K562 (cell line): ENCODE results near the gene CYB5RL. TPM values are rescaled to one million over a fixed set of nuclear protein-coding genes. Genes with fewer than 3 reads are reported as not detected.

Experiments
- ATF7 ChIP-seq: fragments of 450-650 bp; IDR thresholded peaks from 2 replicates; pipeline ENCODE4 v1.7.1; 2014; ENCODE audit warnings: mild to moderate bottlenecking, moderate library complexity
- BCOR ChIP-seq: fragments of 450-650 bp; IDR thresholded peaks from 2 replicates; pipeline ENCODE4 v1.6.1; 2016
- BHLHE40 ChIP-seq: IDR thresholded peaks from 2 replicates; pipeline ENCODE4 v1.6.1; 2011; ENCODE audit warnings: low read length, improper control_type of control experiment
- CBFA2T2 ChIP-seq: fragments of 450-650 bp; conservative IDR thresholded peaks from 2 replicates; pipeline ENCODE4 v1.6.1; 2017; ENCODE audit warnings: mild to moderate bottlenecking
- CBFA2T3 ChIP-seq: fragments of 450-650 bp; IDR thresholded peaks from 2 replicates; pipeline ENCODE4 v1.6.1; 2017
- CEBPB ChIP-seq: fragments of 450-650 bp; IDR thresholded peaks from 2 replicates; pipeline ENCODE4 v1.6.1; 2016; ENCODE audit warnings: missing genetic modification characterization, missing compliant biosample characterization
- CREM ChIP-seq: IDR thresholded peaks from 2 replicates; pipeline ENCODE4 v1.6.1; 2014; ENCODE audit warnings: antibody characterized with exemption, low read depth
- FOSL1 ChIP-seq: fragments of 200-800 bp; sonication (Bioruptor generic); conservative IDR thresholded peaks from 2 replicates; pipeline ENCODE4 v1.6.1; 2016; ENCODE audit warnings: missing genetic modification characterization, missing compliant biosample characterization
- FOXK2 ChIP-seq, 2 experiments: fragments of 450-650 bp; IDR thresholded peaks in 1 of 2; conservative IDR thresholded peaks in 1 of 2; 2 replicates each; pipeline ENCODE4 v1.6.1; 2016; ENCODE audit warnings: low read depth in 2 of 2, mild to moderate bottlenecking in 1 of 2
- HCFC1 ChIP-seq: IDR thresholded peaks from 2 replicates; pipeline ENCODE4 v1.6.1; 2012; ENCODE audit warnings: low read depth, low read length, improper control_type of control experiment
- ILK ChIP-seq: fragments of 450-650 bp; IDR thresholded peaks from 2 replicates; pipeline ENCODE4 v1.6.1; 2016; ENCODE audit warnings: missing genetic modification characterization, low read depth, mild to moderate bottlenecking, missing compliant biosample characterization, moderate library complexity, borderline replicate concordance
- RBM14 ChIP-seq: fragments of 200-400 bp; formaldehyde crosslinking; IDR thresholded peaks from 2 replicates; pipeline ENCODE4 v1.6.1; 2018; ENCODE audit warnings: low read depth, mild to moderate bottlenecking, low read length, moderate library complexity, borderline replicate concordance; ENCODE audit not compliant: insufficient read depth
- RBM25 ChIP-seq: fragments of 200-400 bp; formaldehyde crosslinking; IDR thresholded peaks from 2 replicates; pipeline ENCODE4 v1.6.1; 2018; ENCODE audit warnings: low read length, low read depth, moderate library complexity; ENCODE audit not compliant: severe bottlenecking
- RCOR1 ChIP-seq, 2 experiments: IDR thresholded peaks; 2 replicates each; pipeline ENCODE4 v1.6.1; 2012; ENCODE audit warnings: low read depth in 2 of 2, low read length in 2 of 2, borderline replicate concordance in 1 of 2, improper control_type of control experiment in 1 of 2
- TARDBP ChIP-seq: fragments of 450-650 bp; IDR thresholded peaks from 2 replicates; pipeline ENCODE4 v1.6.1; 2016
- TCF3 ChIP-seq: sonication (generic); formaldehyde crosslinking; IDR thresholded peaks from 2 replicates; pipeline ENCODE4 v1.4.0; 2020; ENCODE audit warnings: mild to moderate bottlenecking, missing genetic modification reagents
- TGIF2 ChIP-seq: sonication (generic); formaldehyde crosslinking; IDR thresholded peaks from 2 replicates; pipeline ENCODE4 v1.8.1; 2022; ENCODE audit warnings: mild to moderate bottlenecking, missing genetic modification reagents, moderate library complexity
- ZFP36 ChIP-seq: fragments of 150-350 bp; IDR thresholded peaks from 2 replicates; pipeline ENCODE4 v1.6.1; 2018; ENCODE audit warnings: low read length, low read depth; ENCODE audit not compliant: partially characterized antibody
- ZNF668 ChIP-seq: fragments of 250-450 bp; sonication (Bioruptor Pico); IDR thresholded peaks from 2 replicates; pipeline ENCODE4 v1.8.0; 2022; ENCODE audit warnings: mild to moderate bottlenecking, inconsistent platforms
- polyA plus RNA-seq, 8 experiments: library from polyadenylated mRNA; depleted of rRNA in 4 of 8; stranded (reverse) in 5 of 8; unstranded in 3 of 8; fragments of >200 nt; fragmentation: Nextera tagmentation in 2 of 8; fragmentation: Illumina TruSeq in 1 of 8; extraction: Ambion mirVana in 2 of 8; extraction: Trizol in 1 of 8; gene quantifications; 2 replicates each; pipeline versions ENCODE4 v1.2.1 to v1.2.3, GENCODE V29; 2011 to 2014; ENCODE audit warnings: inconsistent platforms in 1 of 8, missing spikeins in 1 of 8
- total RNA-seq, 7 experiments: library from RNA; depleted of rRNA in 6 of 7; stranded (reverse); fragments of >200 nt in 6 of 7; fragmentation: Illumina TruSeq in 2 of 7; extraction: Trizol in 2 of 7; gene quantifications; 2 replicates each; pipeline versions ENCODE4 v1.2.1 to v1.2.3, GENCODE V29; 2011 to 2021; ENCODE audit warnings: low replicate concordance in 1 of 7
- TF ChIP-seq, protein P1 (sequence below): sonication (generic); formaldehyde crosslinking; IDR thresholded peaks from 2 replicates; pipeline ENCODE4 v1.8.1; 2022; ENCODE audit warnings: missing genetic modification reagents
- TF ChIP-seq, protein P2 (sequence below): fragments of 450-650 bp; IDR thresholded peaks from 2 replicates; pipeline ENCODE4 v1.6.1; 2016
- TF ChIP-seq, protein P3 (sequence below): IDR thresholded peaks from 2 replicates; pipeline ENCODE4 v1.6.1; 2011; ENCODE audit warnings: borderline replicate concordance, low read depth, mild to moderate bottlenecking, moderate library complexity, low read length; ENCODE audit not compliant: insufficient read depth, poor library complexity, severe bottlenecking
- TF ChIP-seq, protein P4 (sequence below), 3 experiments: IDR thresholded peaks in 2 of 3; conservative IDR thresholded peaks in 1 of 3; 2 replicates each; pipeline ENCODE4 v1.5.1; 2011 to 2012; ENCODE audit warnings: low read length in 3 of 3, mild to moderate bottlenecking in 3 of 3, control low read depth in 2 of 3, improper control_type of control experiment in 1 of 3, inconsistent platforms in 1 of 3, low read depth in 1 of 3, mixed read lengths in 1 of 3, moderate library complexity in 1 of 3; ENCODE audit not compliant: insufficient read depth in 2 of 3

The CYB5RL gene
- total and polyA plus RNA-seq, 9 of the 15 experiments (the other 6 are each of a cell fraction or from before 2014, with no cell fraction given): 7.9 to 18.0 (median 11.2) TPM

GRCh38 chr1:54215523-54215922 lies 15.7 kb upstream of the CYB5RL start (continued):
- peak; percentile 59 for TF ChIP-seq CBFA2T3
- TF ChIP-seq, protein P1, sequence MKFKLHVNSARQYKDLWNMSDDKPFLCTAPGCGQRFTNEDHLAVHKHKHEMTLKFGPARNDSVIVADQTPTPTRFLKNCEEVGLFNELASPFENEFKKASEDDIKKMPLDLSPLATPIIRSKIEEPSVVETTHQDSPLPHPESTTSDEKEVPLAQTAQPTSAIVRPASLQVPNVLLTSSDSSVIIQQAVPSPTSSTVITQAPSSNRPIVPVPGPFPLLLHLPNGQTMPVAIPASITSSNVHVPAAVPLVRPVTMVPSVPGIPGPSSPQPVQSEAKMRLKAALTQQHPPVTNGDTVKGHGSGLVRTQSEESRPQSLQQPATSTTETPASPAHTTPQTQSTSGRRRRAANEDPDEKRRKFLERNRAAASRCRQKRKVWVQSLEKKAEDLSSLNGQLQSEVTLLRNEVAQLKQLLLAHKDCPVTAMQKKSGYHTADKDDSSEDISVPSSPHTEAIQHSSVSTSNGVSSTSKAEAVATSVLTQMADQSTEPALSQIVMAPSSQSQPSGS (CRISPR knock-in tag): no peak
- TF ChIP-seq, protein P2, sequence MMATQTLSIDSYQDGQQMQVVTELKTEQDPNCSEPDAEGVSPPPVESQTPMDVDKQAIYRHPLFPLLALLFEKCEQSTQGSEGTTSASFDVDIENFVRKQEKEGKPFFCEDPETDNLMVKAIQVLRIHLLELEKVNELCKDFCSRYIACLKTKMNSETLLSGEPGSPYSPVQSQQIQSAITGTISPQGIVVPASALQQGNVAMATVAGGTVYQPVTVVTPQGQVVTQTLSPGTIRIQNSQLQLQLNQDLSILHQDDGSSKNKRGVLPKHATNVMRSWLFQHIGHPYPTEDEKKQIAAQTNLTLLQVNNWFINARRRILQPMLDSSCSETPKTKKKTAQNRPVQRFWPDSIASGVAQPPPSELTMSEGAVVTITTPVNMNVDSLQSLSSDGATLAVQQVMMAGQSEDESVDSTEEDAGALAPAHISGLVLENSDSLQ: no peak
- no peak for TF ChIP-seq RBM14
- TF ChIP-seq CREM: 0 out of 2 replicates have a peak, but pooled peaks have one; percentile 28
- TF ChIP-seq ZNF668: no peak
- peak; percentile 72 for TF ChIP-seq BCOR
- TF ChIP-seq RBM25: peak; percentile 81
- no peak for TF ChIP-seq ATF7
- TF ChIP-seq ZFP36: no peak
- no peak for TF ChIP-seq TGIF2 (CRISPR knock-in tag)
- 0 out of 4 replicates have a peak, but pooled peaks of 1 of the 2 experiments have one; percentile 22 for TF ChIP-seq RCOR1 (IDR thresholded peaks at IDR 0.05; ENCODE audit: borderline replicate concordance in 1 of 2, low read depth in 2 of 2, low read length in 2 of 2)
- 0 out of 2 replicates have a peak, but pooled peaks have one; percentile 14 for TF ChIP-seq CBFA2T2
- TF ChIP-seq BHLHE40: no peak
- no peak for TF ChIP-seq HCFC1
- TF ChIP-seq FOXK2 (conservative IDR thresholded peaks at IDR 0.05 in 1 of 2, IDR thresholded peaks at IDR 0.05 in 1 of 2; ENCODE audit: low read depth in 2 of 2): no peak
- no peak for TF ChIP-seq CEBPB
- TF ChIP-seq ILK (tag): no peak
- TF ChIP-seq, protein P3, sequence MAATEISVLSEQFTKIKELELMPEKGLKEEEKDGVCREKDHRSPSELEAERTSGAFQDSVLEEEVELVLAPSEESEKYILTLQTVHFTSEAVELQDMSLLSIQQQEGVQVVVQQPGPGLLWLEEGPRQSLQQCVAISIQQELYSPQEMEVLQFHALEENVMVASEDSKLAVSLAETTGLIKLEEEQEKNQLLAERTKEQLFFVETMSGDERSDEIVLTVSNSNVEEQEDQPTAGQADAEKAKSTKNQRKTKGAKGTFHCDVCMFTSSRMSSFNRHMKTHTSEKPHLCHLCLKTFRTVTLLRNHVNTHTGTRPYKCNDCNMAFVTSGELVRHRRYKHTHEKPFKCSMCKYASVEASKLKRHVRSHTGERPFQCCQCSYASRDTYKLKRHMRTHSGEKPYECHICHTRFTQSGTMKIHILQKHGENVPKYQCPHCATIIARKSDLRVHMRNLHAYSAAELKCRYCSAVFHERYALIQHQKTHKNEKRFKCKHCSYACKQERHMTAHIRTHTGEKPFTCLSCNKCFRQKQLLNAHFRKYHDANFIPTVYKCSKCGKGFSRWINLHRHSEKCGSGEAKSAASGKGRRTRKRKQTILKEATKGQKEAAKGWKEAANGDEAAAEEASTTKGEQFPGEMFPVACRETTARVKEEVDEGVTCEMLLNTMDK: no peak
- TF ChIP-seq FOSL1 (tag): no peak
- no peak for TF ChIP-seq TARDBP
- TF ChIP-seq TCF3 (CRISPR knock-in tag): peak; percentile 54; the same call in 1 of the 2 replicates
- TF ChIP-seq, protein P4, sequence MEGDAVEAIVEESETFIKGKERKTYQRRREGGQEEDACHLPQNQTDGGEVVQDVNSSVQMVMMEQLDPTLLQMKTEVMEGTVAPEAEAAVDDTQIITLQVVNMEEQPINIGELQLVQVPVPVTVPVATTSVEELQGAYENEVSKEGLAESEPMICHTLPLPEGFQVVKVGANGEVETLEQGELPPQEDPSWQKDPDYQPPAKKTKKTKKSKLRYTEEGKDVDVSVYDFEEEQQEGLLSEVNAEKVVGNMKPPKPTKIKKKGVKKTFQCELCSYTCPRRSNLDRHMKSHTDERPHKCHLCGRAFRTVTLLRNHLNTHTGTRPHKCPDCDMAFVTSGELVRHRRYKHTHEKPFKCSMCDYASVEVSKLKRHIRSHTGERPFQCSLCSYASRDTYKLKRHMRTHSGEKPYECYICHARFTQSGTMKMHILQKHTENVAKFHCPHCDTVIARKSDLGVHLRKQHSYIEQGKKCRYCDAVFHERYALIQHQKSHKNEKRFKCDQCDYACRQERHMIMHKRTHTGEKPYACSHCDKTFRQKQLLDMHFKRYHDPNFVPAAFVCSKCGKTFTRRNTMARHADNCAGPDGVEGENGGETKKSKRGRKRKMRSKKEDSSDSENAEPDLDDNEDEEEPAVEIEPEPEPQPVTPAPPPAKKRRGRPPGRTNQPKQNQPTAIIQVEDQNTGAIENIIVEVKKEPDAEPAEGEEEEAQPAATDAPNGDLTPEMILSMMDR (IDR thresholded peaks at IDR 0.05 in 2 of 3, conservative IDR thresholded peaks at IDR 0.05 in 1 of 3; ENCODE audit: insufficient read depth in 2 of 3, low read depth in 1 of 3, low read length in 3 of 3): no peak
